Measurements from ENCODE around the gene LMNTD1.

GRCh38 chr12:25574761-25575160, 21.7 kb upstream of the LMNTD1 start:
- no peak for TF ChIP-seq CTCF (IDR thresholded peaks at IDR 0.05)
- no peak for TF ChIP-seq POLR2A (IDR thresholded peaks at IDR 0.05)
